HG02642 (cell line): ENCODE results near the gene FTO.

Experiments
- ATAC-seq: cut with Tn5 transposase; IDR thresholded peaks from one replicate; pipeline ENCODE4 v1.9.1; 2021; ENCODE audit warnings: mild to moderate bottlenecking; ENCODE audit not compliant: unreplicated experiment, poor library complexity

The FTO gene

GRCh38 chr16:53920988-53921387 lies 217.0 kb downstream of the FTO start:
- no peak for ATAC-seq

- ATAC-seq = no peak
Observed at GRCh38 chr16:53922067-53922806, 218.3 kb downstream of the FTO start.

- ATAC-seq = no peak
Observed at GRCh38 chr16:53922807-53923571, 219.0 kb downstream of the FTO start.

GRCh38 chr16:53924331-53925106 lies 220.6 kb downstream of the FTO start:
- ATAC-seq = no peak

GRCh38 chr16:53925107-53925410 lies 221.1 kb downstream of the FTO start:
- no peak for ATAC-seq

GRCh38 chr16:53925526-53925925 lies 221.6 kb downstream of the FTO start:
- no peak for ATAC-seq

GRCh38 chr16:53926209-53926608 lies 222.3 kb downstream of the FTO start:
- ATAC-seq = no peak

GRCh38 chr16:53932975-53933374 lies 229.0 kb downstream of the FTO start:
- ATAC-seq = no peak

GRCh38 chr16:53933407-53933806 lies 229.5 kb downstream of the FTO start:
- ATAC-seq = no peak

- no peak for ATAC-seq
Observed at GRCh38 chr16:53936052-53936451, 232.1 kb downstream of the FTO start.

GRCh38 chr16:53936529-53936928 lies 232.6 kb downstream of the FTO start:
- ATAC-seq = no peak

GRCh38 chr16:53937161-53937880 lies 233.4 kb downstream of the FTO start:
- ATAC-seq = no peak

GRCh38 chr16:53944025-53944424 lies 240.1 kb downstream of the FTO start:
- no peak for ATAC-seq

- no peak for ATAC-seq
Observed at GRCh38 chr16:53945996-53946395, 242.0 kb downstream of the FTO start.

- no peak for ATAC-seq
Observed at GRCh38 chr16:53946746-53947386, 242.9 kb downstream of the FTO start.

- ATAC-seq = no peak
Observed at GRCh38 chr16:53947642-53948041, 243.7 kb downstream of the FTO start.

GRCh38 chr16:53948326-53948725 lies 244.4 kb downstream of the FTO start:
- no peak for ATAC-seq

GRCh38 chr16:53948734-53949430 lies 244.9 kb downstream of the FTO start:
- no peak for ATAC-seq

- ATAC-seq = no peak
Observed at GRCh38 chr16:53949715-53950410, 245.9 kb downstream of the FTO start.
